NCI-H1092 treated with DMSO at 0.1 percent for 48 hours (cell line): Measurements from ENCODE around the gene NPNT.

ENCODE experiments used
- DNase-seq: peaks from one replicate; lab custom pipeline; 2025; lab: John Stamatoyannopoulos, UW

The NPNT gene

GRCh38 chr4:105917171-105917685 lies 22.0 kb downstream of the NPNT start:
- no peak for DNase-seq

- DNase-seq, result no peak
Observed at GRCh38 chr4:105921301-105921700, 26.0 kb downstream of the NPNT start.

GRCh38 chr4:105923497-105924238 lies 28.4 kb downstream of the NPNT start:
- DNase-seq, result no peak

- DNase-seq, result no peak
Observed at GRCh38 chr4:105924341-105924740, 29.1 kb downstream of the NPNT start.

GRCh38 chr4:105930698-105931097 lies 35.4 kb downstream of the NPNT start:
- no peak for DNase-seq

GRCh38 chr4:105933083-105933482 lies 37.8 kb downstream of the NPNT start:
- no peak for DNase-seq

- no peak for DNase-seq
Observed at GRCh38 chr4:105934386-105934785, 39.1 kb downstream of the NPNT start.

GRCh38 chr4:105936901-105937300 lies 41.6 kb downstream of the NPNT start:
- DNase-seq, result no peak

- DNase-seq, result no peak
Observed at GRCh38 chr4:105937759-105938158, 42.5 kb downstream of the NPNT start.

GRCh38 chr4:105943234-105943633 lies 48.0 kb downstream of the NPNT start:
- DNase-seq, result no peak

- no peak for DNase-seq
Observed at GRCh38 chr4:105944540-105944939, 49.3 kb downstream of the NPNT start.

GRCh38 chr4:105946771-105947170 lies 51.5 kb downstream of the NPNT start:
- no peak for DNase-seq

GRCh38 chr4:105950701-105951100 lies 55.4 kb downstream of the NPNT start:
- DNase-seq, result no peak

GRCh38 chr4:105951198-105951597 lies 55.9 kb downstream of the NPNT start:
- DNase-seq, result no peak

- DNase-seq, result no peak
Observed at GRCh38 chr4:105952591-105952990, 57.3 kb downstream of the NPNT start.

GRCh38 chr4:105956569-105956968 lies 61.3 kb downstream of the NPNT start:
- DNase-seq, result no peak

GRCh38 chr4:105957680-105958079 lies 62.4 kb downstream of the NPNT start:
- no peak for DNase-seq

- no peak for DNase-seq
Observed at GRCh38 chr4:105963461-105964400, 68.5 kb downstream of the NPNT start.

- DNase-seq, result no peak
Observed at GRCh38 chr4:105965183-105965800, 70.0 kb downstream of the NPNT start.

GRCh38 chr4:105966051-105966450 lies 70.8 kb downstream of the NPNT start:
- DNase-seq, result no peak

- no peak for DNase-seq
Observed at GRCh38 chr4:105967058-105967658, 71.9 kb downstream of the NPNT start.

GRCh38 chr4:105969575-105969974 lies 74.3 kb downstream of the NPNT start:
- DNase-seq, result no peak
